ENCODE data around the gene PEAR1. TPM values are rescaled to one million over a fixed set of nuclear protein-coding genes. Genes with fewer than 3 reads are reported as not detected.

PEAR1 gene, protein sequence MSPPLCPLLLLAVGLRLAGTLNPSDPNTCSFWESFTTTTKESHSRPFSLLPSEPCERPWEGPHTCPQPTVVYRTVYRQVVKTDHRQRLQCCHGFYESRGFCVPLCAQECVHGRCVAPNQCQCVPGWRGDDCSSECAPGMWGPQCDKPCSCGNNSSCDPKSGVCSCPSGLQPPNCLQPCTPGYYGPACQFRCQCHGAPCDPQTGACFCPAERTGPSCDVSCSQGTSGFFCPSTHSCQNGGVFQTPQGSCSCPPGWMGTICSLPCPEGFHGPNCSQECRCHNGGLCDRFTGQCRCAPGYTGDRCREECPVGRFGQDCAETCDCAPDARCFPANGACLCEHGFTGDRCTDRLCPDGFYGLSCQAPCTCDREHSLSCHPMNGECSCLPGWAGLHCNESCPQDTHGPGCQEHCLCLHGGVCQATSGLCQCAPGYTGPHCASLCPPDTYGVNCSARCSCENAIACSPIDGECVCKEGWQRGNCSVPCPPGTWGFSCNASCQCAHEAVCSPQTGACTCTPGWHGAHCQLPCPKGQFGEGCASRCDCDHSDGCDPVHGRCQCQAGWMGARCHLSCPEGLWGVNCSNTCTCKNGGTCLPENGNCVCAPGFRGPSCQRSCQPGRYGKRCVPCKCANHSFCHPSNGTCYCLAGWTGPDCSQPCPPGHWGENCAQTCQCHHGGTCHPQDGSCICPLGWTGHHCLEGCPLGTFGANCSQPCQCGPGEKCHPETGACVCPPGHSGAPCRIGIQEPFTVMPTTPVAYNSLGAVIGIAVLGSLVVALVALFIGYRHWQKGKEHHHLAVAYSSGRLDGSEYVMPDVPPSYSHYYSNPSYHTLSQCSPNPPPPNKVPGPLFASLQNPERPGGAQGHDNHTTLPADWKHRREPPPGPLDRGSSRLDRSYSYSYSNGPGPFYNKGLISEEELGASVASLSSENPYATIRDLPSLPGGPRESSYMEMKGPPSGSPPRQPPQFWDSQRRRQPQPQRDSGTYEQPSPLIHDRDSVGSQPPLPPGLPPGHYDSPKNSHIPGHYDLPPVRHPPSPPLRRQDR
- total RNA-seq: 14.0 and 15.4 TPM in 2 replicates

DNA sequence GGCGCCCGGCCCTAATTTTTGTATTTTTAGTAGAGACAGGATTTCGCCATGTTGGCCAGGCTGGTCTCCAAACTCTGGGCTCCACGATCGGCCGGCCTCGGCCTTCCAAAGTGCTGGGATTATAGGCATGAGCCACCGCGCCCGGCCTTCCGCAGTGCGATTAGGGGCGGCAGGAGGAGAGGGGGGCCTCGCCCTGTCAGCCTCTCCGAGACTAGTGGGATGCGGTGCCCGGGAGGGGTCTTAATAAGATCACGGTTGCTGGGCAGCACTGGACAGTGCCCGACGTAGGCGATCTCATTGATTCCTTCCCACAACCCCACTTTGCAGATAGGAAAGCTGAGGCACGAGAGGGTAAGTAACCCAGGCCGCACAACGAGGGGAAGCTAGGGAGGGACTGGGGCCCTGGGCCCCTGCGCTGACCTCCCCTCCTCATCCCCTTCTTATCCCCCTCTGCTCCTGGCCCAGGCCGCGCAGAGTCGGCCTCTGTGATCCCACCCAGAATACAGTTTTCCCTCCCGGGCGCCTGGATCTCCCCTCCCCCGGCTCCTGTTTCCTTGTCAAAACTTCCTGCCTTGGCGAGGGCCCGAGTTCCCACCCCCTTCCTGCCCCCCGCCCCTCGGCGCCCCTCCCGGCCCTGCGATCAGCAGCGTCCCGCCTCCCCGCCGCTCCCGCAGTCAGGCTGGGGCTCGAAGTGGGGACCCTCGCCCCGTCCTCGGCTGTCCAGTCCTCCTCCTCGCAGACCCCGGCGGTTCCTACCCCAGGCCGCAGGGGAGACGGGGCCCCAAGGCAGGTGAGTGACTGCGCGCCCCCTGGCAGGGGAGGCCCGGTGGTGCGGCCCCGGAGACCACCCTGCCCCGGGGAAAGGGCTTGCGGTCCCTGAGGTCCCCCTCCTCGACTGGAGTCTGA lies at the start of gene PEAR1:
Gene PEAR1 (plus strand): TSS at position 671 of the 906 bp plus-strand sequence. CDS start 10,209 bp downstream, outside the sequence.

DNA sequence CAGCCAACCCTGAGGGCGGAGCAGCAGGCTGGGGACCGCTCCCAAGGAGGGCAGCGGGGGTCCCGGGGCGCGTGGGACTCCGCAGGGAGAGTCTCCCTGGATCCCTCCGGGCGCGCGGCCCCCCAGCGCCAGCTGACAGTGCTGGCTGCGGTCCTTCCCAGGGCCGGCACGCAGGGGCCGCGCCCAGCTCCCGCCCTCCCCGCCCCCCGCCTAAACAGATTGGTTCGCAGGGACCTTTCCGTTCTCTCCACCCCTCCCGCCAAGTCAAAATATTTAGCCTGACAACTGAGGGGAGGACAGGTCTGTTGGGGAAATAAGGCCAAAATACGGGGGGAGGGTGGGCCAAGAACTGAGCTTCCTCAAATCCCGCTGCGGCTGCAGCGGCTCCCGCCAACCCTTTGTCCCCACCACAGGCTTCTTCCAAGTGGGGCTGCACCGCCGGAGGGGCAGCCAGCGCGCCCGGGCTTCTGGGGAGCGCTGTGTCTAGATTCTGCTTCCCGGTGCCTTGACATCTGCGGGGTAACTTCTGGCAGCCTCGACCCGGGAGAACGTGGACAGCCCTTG lies 34.5 kb upstream of the PEAR1 start, which contains the start of gene INSRR:
Gene INSRR (minus strand): TSS at position 159 of the 564 bp plus-strand sequence. CDS start 496 bp downstream, outside the sequence.

DNA sequence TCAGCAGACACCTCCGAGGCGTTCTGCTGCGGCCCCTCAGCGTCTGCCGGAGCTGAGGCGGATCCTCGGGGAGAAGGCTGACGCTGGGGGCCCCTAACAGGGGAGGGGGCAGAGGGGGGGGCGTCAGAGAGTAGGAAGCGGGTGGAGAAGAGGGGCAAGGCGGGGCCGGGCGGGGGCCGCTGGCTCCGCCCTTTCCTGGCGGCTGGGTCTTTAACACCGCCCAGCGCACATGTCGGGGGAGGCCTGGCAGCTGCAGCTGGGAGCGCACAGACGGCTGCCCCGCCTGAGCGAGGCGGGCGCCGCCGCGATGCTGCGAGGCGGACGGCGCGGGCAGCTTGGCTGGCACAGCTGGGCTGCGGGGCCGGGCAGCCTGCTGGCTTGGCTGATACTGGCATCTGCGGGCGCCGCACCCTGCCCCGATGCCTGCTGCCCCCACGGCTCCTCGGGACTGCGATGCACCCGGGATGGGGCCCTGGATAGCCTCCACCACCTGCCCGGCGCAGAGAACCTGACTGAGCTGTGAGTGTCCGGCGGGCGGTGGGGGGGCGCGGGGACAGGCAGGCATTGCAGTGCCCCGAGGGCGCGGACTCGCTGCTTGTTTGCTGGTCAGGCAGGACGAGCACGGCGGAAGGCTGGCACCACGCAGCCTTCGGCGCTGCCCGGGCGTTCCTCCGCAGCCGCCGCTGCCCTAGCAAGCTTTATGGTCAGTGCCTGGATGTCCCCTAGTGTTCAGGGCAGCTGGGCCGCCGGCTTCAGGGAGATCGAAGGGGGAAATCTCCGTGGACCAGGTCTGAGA lies 32.7 kb upstream of the PEAR1 start, which contains the start of gene NTRK1:
Gene NTRK1 (plus strand): TSS at position 238 of the 796 bp plus-strand sequence. CDS start 70 bp downstream, at position 308.

DNA sequence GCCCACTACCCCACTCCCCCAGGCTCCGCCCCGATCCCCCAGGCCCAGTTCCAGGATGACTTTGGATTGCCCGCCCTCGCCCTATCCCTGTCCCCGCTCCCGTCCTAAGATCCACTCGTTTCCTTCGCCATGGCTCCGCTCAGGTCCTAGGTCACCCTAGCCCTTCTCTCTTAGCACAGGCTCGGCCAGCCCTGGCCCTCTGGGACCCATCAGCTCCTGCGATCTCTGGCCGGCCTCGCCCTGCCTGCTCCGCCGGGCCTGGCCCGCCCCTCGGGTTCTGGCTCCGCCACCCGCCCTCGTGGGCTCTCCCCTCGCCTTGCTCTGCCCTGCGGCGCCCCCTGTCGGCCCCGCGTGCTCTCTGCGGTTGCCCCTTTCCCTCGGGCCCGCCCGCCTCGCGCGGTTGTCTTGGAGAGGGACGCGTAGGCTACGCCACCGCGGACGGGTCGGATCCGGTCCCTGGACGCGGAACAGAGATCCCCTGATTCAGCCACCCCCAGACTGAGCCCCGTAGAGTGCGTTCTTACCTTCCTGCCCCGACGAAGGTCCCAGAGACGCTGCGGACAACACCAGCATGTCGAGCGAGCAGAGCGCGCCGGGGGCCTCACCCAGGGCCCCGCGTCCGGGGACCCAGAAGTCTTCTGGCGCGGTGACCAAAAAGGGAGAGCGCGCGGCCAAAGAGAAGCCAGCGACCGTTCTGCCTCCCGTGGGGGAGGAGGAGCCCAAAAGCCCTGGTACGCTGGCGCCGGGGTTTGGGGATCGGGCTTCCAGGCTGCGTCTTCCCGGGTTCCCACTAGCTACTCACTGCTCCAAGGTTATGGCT lies 26.9 kb downstream of the PEAR1 start, which contains the start of gene LRRC71:
Gene LRRC71 (plus strand): TSS at position 400 of the 820 bp plus-strand sequence. CDS start 172 bp downstream, at position 572.

Other genes with a start within 250 kb of the PEAR1 start
- gene NES, start 216.3 kb upstream of the PEAR1 start, total RNA-seq: 34.3 and 110 TPM in 2 replicates
- gene CRABP2, start 188.1 kb upstream of the PEAR1 start, total RNA-seq: 38.1 and 68.6 TPM in 2 replicates
- 11.1 and 19.9 TPM in 2 replicates for gene METTL25B, start 165.2 kb upstream of the PEAR1 start, total RNA-seq
- gene ISG20L2, start 165.0 kb upstream of the PEAR1 start, total RNA-seq: 17.2 and 18.0 TPM in 2 replicates
- gene MRPL24, start 152.6 kb upstream of the PEAR1 start, total RNA-seq: 52.1 and 67.7 TPM in 2 replicates
- gene HDGF, start 142.0 kb upstream of the PEAR1 start, total RNA-seq: 186 and 249 TPM in 2 replicates
- gene PRCC, start 126.2 kb upstream of the PEAR1 start, total RNA-seq: 35.8 and 59.0 TPM in 2 replicates
- 0.32 and 2.1 TPM in 2 replicates for gene SH2D2A, start 76.9 kb upstream of the PEAR1 start, total RNA-seq
- gene INSRR, start 34.6 kb upstream of the PEAR1 start, total RNA-seq: not detected in 2 replicates
- gene NTRK1, start 32.9 kb upstream of the PEAR1 start, total RNA-seq: under 0.01 and 0.56 TPM in 2 replicates
- gene LRRC71, start 26.9 kb downstream of the PEAR1 start, total RNA-seq: not detected in 2 replicates
- gene ARHGEF11, start 152.0 kb downstream of the PEAR1 start, total RNA-seq: 12.2 and 24.7 TPM in 2 replicates
- not detected in 2 replicates for gene ETV3L, start 206.1 kb downstream of the PEAR1 start, total RNA-seq
- 12.5 and 16.8 TPM in 2 replicates for gene ETV3, start 244.7 kb downstream of the PEAR1 start, total RNA-seq